Measurements from ENCODE around the gene TDP2. TPM values are rescaled to one million over a fixed set of nuclear protein-coding genes. Genes with fewer than 3 reads are reported as not detected.

Gene TDP2
- total RNA-seq, 1 experiment from 2014 or later: 30.2 TPM

DNA sequence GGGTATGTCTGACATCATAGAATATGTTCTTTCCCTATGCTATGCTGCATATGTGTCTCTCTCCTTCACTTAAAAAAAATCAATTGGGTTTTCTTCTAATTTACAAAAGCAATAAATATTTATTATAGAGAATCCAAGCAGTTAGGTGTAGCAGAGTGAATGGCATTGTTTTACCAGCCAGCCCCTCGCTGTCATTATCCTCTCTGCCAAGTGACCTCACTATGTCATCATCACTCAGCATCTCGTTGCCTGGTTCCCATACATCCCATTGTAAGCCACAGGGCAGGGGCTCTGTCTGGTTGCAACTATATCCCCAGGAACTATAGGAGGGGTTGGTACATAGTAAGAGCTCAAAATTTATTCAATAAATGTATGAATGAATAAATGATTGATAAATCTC is 52.1 kb downstream of the TDP2 start:
- Histone ChIP-seq H3K27ac (ENCODE audit: low read depth, low read length) (no peak overlapping the region), H4K20me1 (ENCODE audit: insufficient read depth) (no peaks in the 10 kb centered on the region), H3K9me2 (ENCODE audit: insufficient read depth) (no peaks in the 10 kb centered on the region), H3K27me3 (ENCODE audit: insufficient read depth, low read length) (no peaks in the 10 kb centered on the region), H3K79me2 (ENCODE audit: insufficient read depth, low read length) (no peaks in the 10 kb centered on the region), H3K36me3 (ENCODE audit: control insufficient read depth in 1 of 2, insufficient read depth in 2 of 2, low read length in 2 of 2) (no peaks in the 10 kb centered on the region), H3K4me3 (replicated peaks in 1 of 2; ENCODE audit: low read depth in 1 of 2, low read length in 2 of 2) (no peak overlapping the region), H3K4me2 (ENCODE audit: low read length) (no peak overlapping the region), H3K9me3 (ENCODE audit: control insufficient read depth in 1 of 2, insufficient read depth in 1 of 2, low read depth in 1 of 2, low read length in 2 of 2) (no peaks in the 10 kb centered on the region), H3K9ac (ENCODE audit: low read length) (no peak overlapping the region), H2AFZ (ENCODE audit: low read depth, low read length, poor library complexity, severe bottlenecking) (no peak overlapping the region), H3K4me1 (ENCODE audit: control insufficient read depth in 1 of 2, insufficient read depth in 2 of 2, low read length in 2 of 2) (no peaks in the 10 kb centered on the region)
- BruUV-seq (replicated peaks): no TSS peak
- TF ChIP-seq EZH2 (IDR thresholded peaks at IDR 0.05) (no peak), POLR2AphosphoS5 (IDR thresholded peaks at IDR 0.05; ENCODE audit: low read depth, low read length) (no peak), EGR1 (IDR thresholded peaks at IDR 0.05; ENCODE audit: low read depth) (no peak), RAD21 (IDR thresholded peaks at IDR 0.05; ENCODE audit: low read depth) (no peak), CBX3 (IDR thresholded peaks at IDR 0.05; ENCODE audit: low read depth) (no peak)
- intact Hi-C loops (cut with micrococcal nuclease): no loop called here
- ChIA-PET POLR2A (no interaction called here), CTCF (no interaction called here), RAD21 (ENCODE audit: low non-redundant PET in 1 of 2, low total read pairs in 2 of 2, uncharacterized antibody in 2 of 2, unreplicated experiment in 2 of 2) (no interaction called here)
- no peak for ATAC-seq
- DNase-seq (ENCODE audit: low read depth, low spot score): no peak

DNA sequence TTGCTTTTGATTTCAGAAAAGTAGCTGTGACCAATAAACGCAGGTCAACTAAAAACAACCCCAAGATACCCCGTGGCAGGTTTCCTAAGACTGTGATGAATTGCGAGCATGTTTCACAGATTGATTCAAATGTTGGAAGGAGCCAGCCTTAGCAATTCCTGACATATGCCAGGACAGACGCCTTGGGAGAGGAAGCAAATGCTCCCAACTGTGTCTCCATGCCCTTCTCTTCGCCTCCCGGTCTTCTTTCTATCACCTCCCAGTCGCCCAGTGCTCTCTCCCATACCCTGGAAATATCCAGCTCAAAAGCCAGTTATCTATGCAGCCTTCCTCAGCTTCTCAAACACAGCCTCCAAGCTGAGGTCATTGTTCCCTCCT is 52.7 kb downstream of the TDP2 start:
- Histone ChIP-seq H3K9me3 (ENCODE audit: control insufficient read depth in 1 of 2, insufficient read depth in 1 of 2, low read depth in 1 of 2, low read length in 2 of 2) (no peaks in the 10 kb centered on the region), H3K36me3 (ENCODE audit: control insufficient read depth in 1 of 2, insufficient read depth in 2 of 2, low read length in 2 of 2) (no peaks in the 10 kb centered on the region), H3K4me1 (ENCODE audit: control insufficient read depth in 1 of 2, insufficient read depth in 2 of 2, low read length in 2 of 2) (no peaks in the 10 kb centered on the region), H3K9ac (ENCODE audit: low read length) (no peak overlapping the region), H3K27ac (ENCODE audit: low read depth, low read length) (no peak overlapping the region), H3K27me3 (ENCODE audit: insufficient read depth, low read length) (no peaks in the 10 kb centered on the region), H3K9me2 (ENCODE audit: insufficient read depth) (no peaks in the 10 kb centered on the region), H2AFZ (ENCODE audit: low read depth, low read length, poor library complexity, severe bottlenecking) (no peak overlapping the region), H3K79me2 (ENCODE audit: insufficient read depth, low read length) (no peaks in the 10 kb centered on the region), H3K4me2 (ENCODE audit: low read length) (no peak overlapping the region), H4K20me1 (ENCODE audit: insufficient read depth) (no peaks in the 10 kb centered on the region), H3K4me3 (replicated peaks in 1 of 2; ENCODE audit: low read depth in 1 of 2, low read length in 2 of 2) (no peak overlapping the region)
- intact Hi-C loops (cut with micrococcal nuclease): no loop called here
- no peak for DNase-seq (ENCODE audit: low read depth, low spot score)
- CTCF ChIA-PET: interaction anchor here (1.4 kb wide), 1 partner anchor 30 kb away, joined by 4 read pairs; no protein-coding TSS in a partner anchor
- TF ChIP-seq SIN3A (IDR thresholded peaks at IDR 0.05; ENCODE audit: low read depth) (no peak), POLR2A (IDR thresholded peaks at IDR 0.05; ENCODE audit: borderline replicate concordance, extremely low read depth, insufficient read depth, insufficient read length) (no peak), YY1 (IDR thresholded peaks at IDR 0.05; ENCODE audit: extremely low read depth, insufficient replicate concordance, low read depth, low read length) (no peak), EZH2phosphoT487 (IDR thresholded peaks at IDR 0.05; ENCODE audit: borderline replicate concordance) (no peak), SP1 (IDR thresholded peaks at IDR 0.05; ENCODE audit: low read depth) (no peak), CBX3 (IDR thresholded peaks at IDR 0.05; ENCODE audit: low read depth) (no peak), JUND (IDR thresholded peaks at IDR 0.05) (no peak), EZH2 (IDR thresholded peaks at IDR 0.05) (no peak), ELF1 (IDR thresholded peaks at IDR 0.05; ENCODE audit: borderline replicate concordance, low read depth) (no peak)
- TF ChIP-seq, protein P1, sequence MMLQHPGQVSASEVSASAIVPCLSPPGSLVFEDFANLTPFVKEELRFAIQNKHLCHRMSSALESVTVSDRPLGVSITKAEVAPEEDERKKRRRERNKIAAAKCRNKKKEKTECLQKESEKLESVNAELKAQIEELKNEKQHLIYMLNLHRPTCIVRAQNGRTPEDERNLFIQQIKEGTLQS (IDR thresholded peaks at IDR 0.05): no peak
- no TSS peak for BruUV-seq (replicated peaks)
- POLR2A ChIA-PET: no interaction called here
- RAD21 ChIA-PET (ENCODE audit: low non-redundant PET in 1 of 2, low total read pairs in 2 of 2, uncharacterized antibody in 2 of 2, unreplicated experiment in 2 of 2): no interaction called here
- no peak for ATAC-seq

Measured in HCT116 (cell line).